Mucosa of descending colon (tissue), 3 donors: ENCODE measurements around the gene ZNF770. TPM values are rescaled to one million over a fixed set of nuclear protein-coding genes. Genes with fewer than 3 reads are reported as not detected.
"Not testable (repeated sequence)": the region's sequence is repeated elsewhere in the genome, so short reads cannot be mapped to it uniquely, and the experiment has no call there.

Experiments
- ATAC-seq: fragments of 200-7000 bp; cut with Tn5 transposase; one replicate; pipeline ENCODE4 v1.9.1; 2020; ENCODE audit warnings: mild to moderate bottlenecking, moderate library complexity
- DNase-seq, 3 donors: peaks; one replicate each; pipeline ENCODE4 v3.0.0-alpha.2; 2020
- H3K36me3 ChIP-seq: fragments of 200-600 bp; one replicate; pipeline ENCODE4 v1.8.0; 2021; ENCODE audit warnings: low read depth, mild to moderate bottlenecking
- H3K4me1 ChIP-seq: fragments of 200-600 bp; one replicate; pipeline ENCODE4 v1.8.0; 2021; ENCODE audit warnings: low read depth, mild to moderate bottlenecking
- H3K4me3 ChIP-seq: fragments of 200-600 bp; one replicate; pipeline ENCODE4 v1.8.0; 2021; ENCODE audit warnings: mild to moderate bottlenecking
- H3K9me3 ChIP-seq: fragments of 200-600 bp; one replicate; pipeline ENCODE4 v1.8.0; 2021; ENCODE audit warnings: mild to moderate bottlenecking
- intact Hi-C, 2 donors: fragments of 100-400 bp; cut with DNase I in 1 of 2; cut with micrococcal nuclease in 1 of 2; formaldehyde crosslinking; loops; one replicate each; pipeline versions ENCODE4 v1.11.0 to v1.11.1; 2022; cut with DNase I, micrococcal nuclease
- total RNA-seq, 3 donors: library from RNA; stranded (reverse); fragmentation: NEBNext Ultra II Directional in 2 of 3; extraction: Animal tissue kit (Norgen Biotek cat#: 25700) in 2 of 3; gene quantifications; one replicate each; pipeline versions ENCODE4 v1.2.1 to v1.2.4, GENCODE V29; 2021 to 2023
- TF ChIP-seq, protein P1 (sequence below): fragments of 200-600 bp; IDR thresholded peaks from one replicate; pipeline ENCODE4 v1.8.0; 2022; ENCODE audit warnings: antibody characterized with exemption, mild to moderate bottlenecking
- donor health status: DM: no; HTN: no; CAD: no; lungs with moderate emphysema.
- donor health status: DM: no; HTN: no; CAD: no.
- donor health status: DM: no; HTN: yes; CAD: no.

ZNF770 gene
- total RNA-seq, 3 donors from 2014 or later = 20.3 to 24.0 (median 21.2) TPM

DNA sequence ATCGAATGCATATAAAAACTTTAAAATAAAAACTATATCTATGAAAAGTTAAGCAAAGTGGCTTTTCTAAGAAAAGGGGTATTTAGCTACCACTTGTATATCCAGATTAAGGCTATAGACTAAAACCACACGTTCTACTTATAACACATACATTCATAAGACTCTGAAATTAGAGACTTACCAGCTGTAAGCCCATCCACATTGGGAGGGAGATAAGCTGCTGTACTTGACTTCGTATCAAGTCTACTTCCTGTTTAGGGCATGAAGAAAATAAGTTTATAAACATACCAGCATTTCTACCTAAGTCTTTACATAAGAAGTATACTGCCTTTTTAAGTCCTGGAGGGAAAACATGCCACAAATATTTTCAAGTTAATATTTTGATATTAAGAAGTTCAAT is 46.3 kb downstream of the ZNF770 start:
- no peaks in the 10 kb centered on the region for H3K4me1 ChIP-seq
- no peak for DNase-seq
- intact Hi-C loops = no loop called here
- no peak overlapping the region for H3K4me3 ChIP-seq
- TF ChIP-seq, protein P1, sequence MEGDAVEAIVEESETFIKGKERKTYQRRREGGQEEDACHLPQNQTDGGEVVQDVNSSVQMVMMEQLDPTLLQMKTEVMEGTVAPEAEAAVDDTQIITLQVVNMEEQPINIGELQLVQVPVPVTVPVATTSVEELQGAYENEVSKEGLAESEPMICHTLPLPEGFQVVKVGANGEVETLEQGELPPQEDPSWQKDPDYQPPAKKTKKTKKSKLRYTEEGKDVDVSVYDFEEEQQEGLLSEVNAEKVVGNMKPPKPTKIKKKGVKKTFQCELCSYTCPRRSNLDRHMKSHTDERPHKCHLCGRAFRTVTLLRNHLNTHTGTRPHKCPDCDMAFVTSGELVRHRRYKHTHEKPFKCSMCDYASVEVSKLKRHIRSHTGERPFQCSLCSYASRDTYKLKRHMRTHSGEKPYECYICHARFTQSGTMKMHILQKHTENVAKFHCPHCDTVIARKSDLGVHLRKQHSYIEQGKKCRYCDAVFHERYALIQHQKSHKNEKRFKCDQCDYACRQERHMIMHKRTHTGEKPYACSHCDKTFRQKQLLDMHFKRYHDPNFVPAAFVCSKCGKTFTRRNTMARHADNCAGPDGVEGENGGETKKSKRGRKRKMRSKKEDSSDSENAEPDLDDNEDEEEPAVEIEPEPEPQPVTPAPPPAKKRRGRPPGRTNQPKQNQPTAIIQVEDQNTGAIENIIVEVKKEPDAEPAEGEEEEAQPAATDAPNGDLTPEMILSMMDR = no peak
- H3K36me3 ChIP-seq = peaks cover 3% of the 10 kb centered on the region
- no peak for ATAC-seq
- no peaks in the 10 kb centered on the region for H3K9me3 ChIP-seq

DNA sequence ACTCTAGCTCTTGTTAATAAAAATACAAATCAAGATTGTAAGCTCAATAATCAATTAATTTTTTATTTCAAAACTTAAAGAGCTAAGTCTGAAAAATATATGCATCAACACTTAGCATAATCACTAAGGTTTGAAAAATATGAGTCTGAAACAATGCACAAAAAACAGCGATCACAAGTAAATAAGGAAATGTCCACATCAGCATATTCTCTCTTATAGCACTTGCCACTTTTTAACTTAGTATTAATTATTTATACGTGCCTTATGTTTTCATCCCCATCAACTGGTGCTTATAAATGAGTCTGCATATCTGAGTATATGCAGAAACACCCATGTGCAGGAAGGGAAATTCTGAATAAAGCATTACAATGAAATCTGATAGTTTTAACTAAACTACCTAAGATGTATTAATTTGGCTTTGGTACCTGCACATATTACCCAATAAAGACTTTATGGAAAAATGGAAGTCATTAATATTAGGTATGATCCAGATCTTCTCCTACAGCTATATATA is 46.8 kb downstream of the ZNF770 start:
- TF ChIP-seq, protein P1 = no peak
- Histone ChIP-seq H3K9me3 (no peaks in the 10 kb centered on the region), H3K36me3 (peaks cover 3% of the 10 kb centered on the region), H3K4me3 (no peak overlapping the region), H3K4me1 (no peaks in the 10 kb centered on the region)
- ATAC-seq (no peak), DNase-seq (no peak)
- intact Hi-C loops = no loop called here

DNA sequence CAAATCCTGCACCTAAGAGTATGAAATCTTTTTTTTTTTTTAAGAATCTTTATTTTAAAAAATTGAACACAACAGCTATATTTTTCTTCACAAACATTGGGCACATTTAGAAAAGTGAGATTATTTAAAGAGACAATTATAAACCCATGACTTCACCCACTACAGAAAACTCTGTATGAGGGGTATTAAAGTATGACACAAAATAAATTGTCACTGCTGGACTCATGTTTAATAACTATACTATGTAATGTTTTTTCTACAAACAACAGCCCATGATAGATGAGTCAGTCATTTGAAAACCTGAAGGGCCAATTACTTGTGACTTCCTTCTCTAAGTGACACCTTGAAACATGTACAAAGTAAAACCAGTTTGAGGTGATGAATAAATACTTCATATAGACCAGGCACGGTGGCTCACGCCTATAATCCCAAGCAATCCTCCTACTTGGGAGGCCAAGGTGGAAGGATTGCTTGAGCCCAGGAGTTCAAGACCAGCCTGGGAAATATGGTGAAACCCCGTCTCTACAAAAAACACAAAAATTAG is 54.6 kb downstream of the ZNF770 start:
- H3K36me3 ChIP-seq = peaks cover 9% of the 10 kb centered on the region
- no peaks in the 10 kb centered on the region for H3K9me3 ChIP-seq
- no peaks in the 10 kb centered on the region for H3K4me1 ChIP-seq
- TF ChIP-seq, protein P1 = no peak
- ATAC-seq = no peak
- intact Hi-C loops = no loop called here
- no peak overlapping the region for H3K4me3 ChIP-seq
- DNase-seq = no peak

DNA sequence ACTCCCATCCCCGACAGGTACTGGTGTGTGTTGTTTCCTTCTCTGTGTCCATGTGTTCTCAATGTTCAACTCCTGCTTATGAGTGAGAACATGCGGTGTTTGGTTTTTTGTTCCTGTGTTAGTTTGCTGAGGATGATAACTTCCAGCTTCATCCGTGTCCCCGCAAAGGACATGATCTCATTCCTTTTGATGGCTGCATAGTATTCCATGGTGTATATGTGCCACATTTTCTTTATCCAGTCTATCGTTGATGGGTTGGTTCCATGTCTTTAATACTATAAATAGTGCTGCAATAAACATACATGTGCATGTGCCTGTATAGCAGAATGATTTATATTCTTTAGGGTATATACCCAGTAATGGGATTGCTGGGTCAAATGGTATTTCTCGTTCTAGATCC is 59.7 kb downstream of the ZNF770 start:
- ATAC-seq, H3K4me3 ChIP-seq, H3K9me3 ChIP-seq, intact Hi-C loops, DNase-seq, H3K4me1 ChIP-seq: not testable (repeated sequence)
- peaks cover 10% of the 10 kb centered on the region for H3K36me3 ChIP-seq

Other genes with a start within 250 kb of the ZNF770 start
- gene GJD2, start 233.3 kb downstream of the ZNF770 start, total RNA-seq = not detected
- 10 to 100 TPM in 1 of 3 donors, 1 to 10 TPM in 1, under 1 TPM in 1; 0.64 to 10.7 (median 1.3) TPM for gene ACTC1, start 192.7 kb downstream of the ZNF770 start, total RNA-seq
- gene AQR, start 18.5 kb downstream of the ZNF770 start, total RNA-seq = 10 to 100 TPM; 25.1 to 26.6 (median 26.4) TPM
- gene NANOGP8, start 97.0 kb upstream of the ZNF770 start, total RNA-seq = 1 to 10 TPM in 2 of 3 donors, not detected in 1; 1.1 to 1.8 TPM